HEK293 (cell line): ENCODE data around the gene INVS.

Experiments
- CTCF ChIA-PET: fragments of 350-600 bp; formaldehyde crosslinking; extraction: SDS; loops from one replicate; lab custom pipeline; 2021; ENCODE audit warnings: antibody characterized with exemption; lab: Yijun Ruan, JAX
- POLR2A ChIA-PET: fragments of 300-600 bp; formaldehyde crosslinking; extraction: SDS; loops from one replicate; lab custom pipeline; 2020; ENCODE audit warnings: antibody characterized with exemption, inconsistent platforms; lab: Yijun Ruan, JAX
- H3K27ac ChIP-seq: fragments of 200-500 bp; sonication (Bioruptor generic); 2 replicates; pipeline ENCODE4 v1.5.1; 2014; ENCODE audit warnings: low read depth, low read length, control low read depth, inconsistent platforms; ENCODE audit errors: extremely low read depth
- H3K36me3 ChIP-seq, 2 experiments: fragments of 200-500 bp in 1 of 2; sonication (Bioruptor generic) in 1 of 2; 1 replicate in 1 of 2; 2 replicates in 1 of 2; pipeline ENCODE4 v1.5.1; 2014 to 2017; ENCODE audit warnings: inconsistent platforms in 2 of 2, low read length in 2 of 2; ENCODE audit not compliant: control insufficient read depth in 2 of 2, insufficient read depth in 1 of 2
- H3K4me1 ChIP-seq: fragments of 200-500 bp; sonication (Bioruptor generic); 2 replicates; pipeline ENCODE4 v1.5.1; 2014; ENCODE audit warnings: mild to moderate bottlenecking, low read length, inconsistent platforms; ENCODE audit not compliant: control insufficient read depth, insufficient read depth
- H3K4me3 ChIP-seq: 2 replicates; pipeline ENCODE4 v1.5.1; 2011; ENCODE audit warnings: low read depth, mild to moderate bottlenecking, control low read depth, low read length, moderate library complexity
- H3K9me3 ChIP-seq: fragments of 200-500 bp; sonication (Bioruptor generic); 2 replicates; pipeline ENCODE4 v1.5.1; 2014; ENCODE audit warnings: low read depth, low read length, inconsistent platforms; ENCODE audit not compliant: control insufficient read depth, insufficient read depth
- KLF16 ChIP-seq: fragments of 450-650 bp; formaldehyde crosslinking; IDR thresholded peaks from 2 replicates; pipeline ENCODE4 v1.5.1; 2017; ENCODE audit warnings: missing biosample characterization, missing genetic modification characterization
- MEIS1 ChIP-seq: sonication (generic); formaldehyde crosslinking; IDR thresholded peaks from 2 replicates; pipeline ENCODE4 v1.8.1; 2022; ENCODE audit warnings: missing genetic modification reagents, mild to moderate bottlenecking, borderline replicate concordance
- PRDM10 ChIP-seq: fragments of 450-650 bp; formaldehyde crosslinking; IDR thresholded peaks from 2 replicates; pipeline ENCODE4 v1.5.1; 2016; ENCODE audit warnings: missing biosample characterization, missing genetic modification characterization
- PRDM2 ChIP-seq: fragments of 450-650 bp; formaldehyde crosslinking; IDR thresholded peaks from 2 replicates; pipeline ENCODE4 v1.5.1; 2016; ENCODE audit warnings: missing biosample characterization, missing genetic modification characterization, borderline replicate concordance
- ZBTB1 ChIP-seq: fragments of 450-650 bp; formaldehyde crosslinking; IDR thresholded peaks from 2 replicates; pipeline ENCODE4 v1.5.1; 2016; ENCODE audit warnings: missing biosample characterization, missing genetic modification characterization
- ZFP69B ChIP-seq: fragments of 450-650 bp; formaldehyde crosslinking; IDR thresholded peaks from 2 replicates; pipeline ENCODE4 v1.5.1; 2016; ENCODE audit warnings: missing biosample characterization, missing genetic modification characterization
- ZNF202 ChIP-seq: fragments of 450-650 bp; formaldehyde crosslinking; IDR thresholded peaks from 2 replicates; pipeline ENCODE4 v1.5.1; 2016; ENCODE audit warnings: missing biosample characterization, missing genetic modification characterization, borderline replicate concordance
- ZNF211 ChIP-seq: fragments of 450-650 bp; formaldehyde crosslinking; IDR thresholded peaks from 2 replicates; pipeline ENCODE4 v1.5.1; 2016; ENCODE audit warnings: low read depth, missing biosample characterization, missing genetic modification characterization
- ZNF324 ChIP-seq: fragments of 450-650 bp; formaldehyde crosslinking; IDR thresholded peaks from 2 replicates; pipeline ENCODE4 v1.5.1; 2016; ENCODE audit warnings: missing biosample characterization, missing genetic modification characterization
- ZNF362 ChIP-seq: fragments of 450-650 bp; formaldehyde crosslinking; IDR thresholded peaks from 2 replicates; pipeline ENCODE4 v1.5.1; 2016; ENCODE audit warnings: missing biosample characterization, missing genetic modification characterization
- ZNF37A ChIP-seq: fragments of 450-650 bp; IDR thresholded peaks from 2 replicates; pipeline ENCODE4 v1.5.1; 2018; ENCODE audit warnings: missing biosample characterization, missing genetic modification characterization
- ZNF398 ChIP-seq: fragments of 450-650 bp; formaldehyde crosslinking; IDR thresholded peaks from 2 replicates; pipeline ENCODE4 v1.5.1; 2017; ENCODE audit warnings: missing biosample characterization, missing genetic modification characterization
- ZNF433 ChIP-seq: fragments of 450-650 bp; formaldehyde crosslinking; IDR thresholded peaks from 2 replicates; pipeline ENCODE4 v1.5.1; 2016; ENCODE audit warnings: missing biosample characterization, missing genetic modification characterization, low read depth
- ZNF792 ChIP-seq: fragments of 450-650 bp; formaldehyde crosslinking; IDR thresholded peaks from 2 replicates; pipeline ENCODE4 v1.5.1; 2016; ENCODE audit warnings: missing biosample characterization, missing genetic modification characterization
- ZNF837 ChIP-seq: fragments of 450-650 bp; formaldehyde crosslinking; IDR thresholded peaks from 2 replicates; pipeline ENCODE4 v1.5.1; 2016; ENCODE audit warnings: missing biosample characterization, missing genetic modification characterization
- ZSCAN16 ChIP-seq: fragments of 450-650 bp; formaldehyde crosslinking; IDR thresholded peaks from 2 replicates; pipeline ENCODE4 v1.5.1; 2016; ENCODE audit warnings: missing biosample characterization, missing genetic modification characterization
- ZSCAN30 ChIP-seq: fragments of 450-650 bp; IDR thresholded peaks from 2 replicates; pipeline ENCODE4 v1.5.1; 2018; ENCODE audit warnings: missing biosample characterization, mild to moderate bottlenecking, missing genetic modification characterization, moderate library complexity

The INVS gene

GRCh38 chr9:100100146-100100667, 1.2 kb downstream of the INVS start:
- Histone ChIP-seq H3K36me3 (peaks cover 4 to 30% of the 10 kb centered on the region in 2 experiments), H3K9me3 (no peaks in the 10 kb centered on the region), H3K4me3 (peak overlapping the region; percentile 77; the same call in 1 of the 2 replicates), H3K27ac (peak overlapping the region; percentile 75; the same call in 1 of the 2 replicates)
- TF ChIP-seq ZNF433 (tag by site-specific recombination), result no peak
- 0 out of 2 replicates have a peak, but pooled peaks have one; percentile 25 for TF ChIP-seq ZNF362 (tag by site-specific recombination)
- TF ChIP-seq, all 188 proteins: peak for 1
- ChIA-PET POLR2A (no interaction called here), CTCF (no interaction called here)
- H3K4me1 ChIP-seq, result peaks cover 4% of the 10 kb centered on the region; the same call in 1 of the 2 replicates

GRCh38 chr9:100101608-100102007, 2.6 kb downstream of the INVS start:
- Histone ChIP-seq H3K9me3 (no peaks in the 10 kb centered on the region), H3K4me1 (no peaks in the 10 kb centered on the region), H3K4me3 (no peak overlapping the region), H3K27ac (no peak overlapping the region), H3K36me3 (peaks cover 15 to 44% of the 10 kb centered on the region in 2 experiments)
- CTCF ChIA-PET, result interaction anchor here (0.6 to 1.3 kb wide), 3 partner anchors 8 to 79 kb away, joined by 3 to 5 read pairs (median 3); no protein-coding TSS in a partner anchor
- POLR2A ChIA-PET, result no interaction called here
- no peak for TF ChIP-seq ZNF202 (tag by site-specific recombination)
- TF ChIP-seq ZFP69B (tag by site-specific recombination), result no peak
- no peak for TF ChIP-seq ZSCAN30 (tag by site-specific recombination)
- TF ChIP-seq ZNF324 (tag by site-specific recombination), result no peak
- no peak for TF ChIP-seq ZBTB1 (tag by site-specific recombination)
- TF ChIP-seq PRDM10, result no peak
- no peak for TF ChIP-seq ZNF211

GRCh38 chr9:100104314-100104713, 5.3 kb downstream of the INVS start:
- Histone ChIP-seq H3K27ac (no peak overlapping the region), H3K4me3 (no peak overlapping the region), H3K36me3 (peaks cover 27 to 64% of the 10 kb centered on the region in 2 experiments), H3K9me3 (no peaks in the 10 kb centered on the region), H3K4me1 (no peaks in the 10 kb centered on the region)
- POLR2A ChIA-PET, result no interaction called here
- CTCF ChIA-PET, result no interaction called here
- no peak for TF ChIP-seq ZNF37A (tag by site-specific recombination)
- TF ChIP-seq ZNF837 (tag by site-specific recombination), result no peak
- TF ChIP-seq PRDM2, result no peak
- no peak for TF ChIP-seq ZNF792 (tag by site-specific recombination)
- TF ChIP-seq KLF16 (tag by site-specific recombination), result no peak
- no peak for TF ChIP-seq ZNF398 (tag by site-specific recombination)
- no peak for TF ChIP-seq MEIS1 (CRISPR knock-in tag)
- no peak for TF ChIP-seq ZSCAN16 (tag by site-specific recombination)
